Right hindlimb (tissue), 1 donor: ENCODE results near the gene CD248.
"Not testable (repeated sequence)": the region's sequence is repeated elsewhere in the genome, so short reads cannot be mapped to it uniquely, and the experiment has no call there.

Source experiments
- DNase-seq: peaks from one replicate; pipeline ENCODE4 v3.0.0-alpha.2; 2018

CD248 gene

GRCh38 chr11:66328031-66328301 is 11.1 kb upstream of the CD248 start:
- DNase-seq: no peak

DNA sequence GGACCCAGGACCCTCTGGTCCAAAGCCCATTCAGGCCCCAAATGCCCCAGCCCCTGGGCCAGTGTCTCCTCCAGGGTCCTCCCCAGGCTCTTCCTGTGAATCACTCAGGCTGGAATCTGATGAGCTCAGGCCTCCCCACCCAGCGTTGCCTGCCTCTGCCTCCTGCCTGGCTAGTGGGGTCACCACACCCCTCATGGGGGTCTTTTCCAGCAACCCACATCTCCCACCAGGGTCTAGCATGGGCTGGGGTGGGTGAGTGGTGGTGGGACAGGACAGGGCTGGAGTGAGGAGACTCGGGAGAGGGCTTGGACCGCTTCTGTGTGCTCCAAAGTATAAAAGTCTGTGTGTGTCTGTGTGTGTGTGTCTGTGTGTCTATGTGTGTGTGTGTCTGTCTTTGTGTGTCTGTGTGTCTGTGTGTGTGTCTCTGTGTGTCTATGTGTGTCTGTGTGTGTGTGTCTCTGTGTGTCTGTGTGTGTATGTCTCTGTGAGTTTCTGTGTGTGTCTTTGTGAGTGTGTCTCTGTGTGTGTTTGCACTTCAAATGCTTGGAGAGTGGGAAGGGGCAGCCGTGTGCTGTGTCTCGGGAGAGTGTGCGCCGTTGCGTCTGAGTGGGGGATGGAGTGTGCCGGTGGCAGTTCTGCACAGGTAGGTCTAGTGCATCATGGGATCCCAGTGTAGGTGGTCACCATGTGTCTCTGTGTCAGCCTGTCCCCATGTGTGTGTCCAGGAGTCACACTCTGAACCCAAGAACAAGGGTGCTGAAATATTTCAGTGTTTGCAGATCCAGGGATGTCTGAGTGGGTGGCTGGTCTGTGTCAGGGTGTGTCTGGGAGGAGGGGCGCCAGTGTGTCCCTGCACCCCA is 10.6 kb upstream of the CD248 start:
- peak; percentile 46 for DNase-seq

GRCh38 chr11:66326261-66327111 is 9.6 kb upstream of the CD248 start:
- peak; percentile 67 for DNase-seq

GRCh38 chr11:66325263-66325671 is 8.4 kb upstream of the CD248 start:
- peak; percentile 28 for DNase-seq

- no peak for DNase-seq
These were observed 7.8 kb upstream of the CD248 start for GRCh38 chr11:66324664-66325063.

GRCh38 chr11:66323684-66324083 is 6.8 kb upstream of the CD248 start:
- no peak for DNase-seq

DNA sequence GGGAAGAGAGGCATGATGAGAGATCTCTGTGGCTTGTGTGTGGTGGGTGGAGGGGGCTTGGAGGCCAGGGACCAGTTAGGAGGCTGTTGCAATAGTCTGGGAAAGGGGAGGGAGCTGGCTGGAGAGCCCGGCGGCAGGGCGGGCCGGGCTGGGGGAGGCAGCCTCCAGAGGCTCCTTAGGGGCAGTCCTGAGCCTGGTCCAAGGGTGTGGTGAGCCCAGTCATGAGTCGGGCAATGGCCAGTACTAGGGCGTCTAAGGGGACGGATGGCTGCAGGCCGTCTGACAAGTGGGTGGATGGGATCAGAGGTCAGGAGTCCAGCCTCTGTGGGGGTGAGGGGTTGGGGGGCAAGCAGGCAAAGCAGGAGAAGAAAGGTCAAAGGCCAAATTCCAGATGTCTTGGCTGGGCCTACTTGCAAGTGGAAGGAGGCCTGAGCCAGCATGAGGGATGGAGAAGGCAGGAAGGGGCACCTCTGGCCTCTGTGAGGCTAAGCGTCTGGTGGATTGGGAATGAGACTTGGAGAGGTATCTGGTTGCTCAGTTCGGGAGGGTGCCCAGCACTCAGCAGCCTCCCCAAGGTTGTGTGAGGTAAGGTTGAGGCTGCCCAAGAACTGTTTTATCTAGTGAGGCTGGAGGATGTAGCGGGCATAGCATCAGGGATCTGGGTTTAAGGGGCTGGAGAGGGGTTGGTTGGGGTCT is 6.0 kb upstream of the CD248 start:
- DNase-seq: no peak

DNA sequence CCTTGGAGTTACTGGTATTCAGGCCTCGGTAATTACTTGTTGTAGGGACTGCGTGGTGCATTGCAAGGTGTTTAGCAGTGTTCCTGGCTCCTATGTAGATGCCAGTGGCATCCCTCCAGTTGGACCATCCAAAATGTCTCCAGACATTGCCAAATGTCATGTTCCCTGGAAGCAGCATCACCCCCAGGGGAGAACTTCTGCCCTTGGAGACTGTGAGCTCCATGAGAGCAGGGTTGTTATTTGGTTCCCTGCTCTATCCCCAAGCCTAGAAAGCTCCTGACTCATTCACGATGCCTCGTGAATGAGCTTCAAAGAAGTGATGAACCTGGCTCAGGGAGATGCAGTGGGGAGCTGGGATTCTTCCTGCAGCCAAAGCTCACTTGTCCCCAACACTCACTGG is 4.8 kb upstream of the CD248 start:
- DNase-seq: no peak

- not testable (repeated sequence) for DNase-seq
These were observed 3.9 kb upstream of the CD248 start for GRCh38 chr11:66320748-66321147.

DNA sequence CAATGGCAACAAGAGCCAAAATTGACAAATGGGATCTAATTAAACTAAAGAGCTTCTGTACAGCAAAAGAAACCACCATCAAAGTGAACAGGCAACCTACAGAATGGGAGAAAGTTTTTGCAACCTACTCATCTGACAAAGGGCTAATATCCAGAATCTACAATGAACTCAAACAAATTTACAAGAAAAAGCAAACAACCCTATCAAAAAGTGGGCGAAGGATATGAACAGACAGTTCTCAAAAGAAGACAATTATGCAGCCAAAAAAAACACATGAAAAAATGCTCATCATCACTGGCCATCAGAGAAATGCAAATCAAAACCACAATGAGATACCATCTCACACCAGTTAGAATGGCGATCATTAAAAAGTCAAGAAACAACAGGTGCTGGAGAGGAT is 3.4 kb upstream of the CD248 start:
- not testable (repeated sequence) for DNase-seq

GRCh38 chr11:66318600-66318970 is 1.7 kb upstream of the CD248 start:
- peak; percentile 29 for DNase-seq

GRCh38 chr11:66317723-66318599 is 1.1 kb upstream of the CD248 start:
- peak; percentile 71 for DNase-seq

- no peak for DNase-seq
These were observed 478 bp upstream of the CD248 start for GRCh38 chr11:66317322-66317722.

DNA sequence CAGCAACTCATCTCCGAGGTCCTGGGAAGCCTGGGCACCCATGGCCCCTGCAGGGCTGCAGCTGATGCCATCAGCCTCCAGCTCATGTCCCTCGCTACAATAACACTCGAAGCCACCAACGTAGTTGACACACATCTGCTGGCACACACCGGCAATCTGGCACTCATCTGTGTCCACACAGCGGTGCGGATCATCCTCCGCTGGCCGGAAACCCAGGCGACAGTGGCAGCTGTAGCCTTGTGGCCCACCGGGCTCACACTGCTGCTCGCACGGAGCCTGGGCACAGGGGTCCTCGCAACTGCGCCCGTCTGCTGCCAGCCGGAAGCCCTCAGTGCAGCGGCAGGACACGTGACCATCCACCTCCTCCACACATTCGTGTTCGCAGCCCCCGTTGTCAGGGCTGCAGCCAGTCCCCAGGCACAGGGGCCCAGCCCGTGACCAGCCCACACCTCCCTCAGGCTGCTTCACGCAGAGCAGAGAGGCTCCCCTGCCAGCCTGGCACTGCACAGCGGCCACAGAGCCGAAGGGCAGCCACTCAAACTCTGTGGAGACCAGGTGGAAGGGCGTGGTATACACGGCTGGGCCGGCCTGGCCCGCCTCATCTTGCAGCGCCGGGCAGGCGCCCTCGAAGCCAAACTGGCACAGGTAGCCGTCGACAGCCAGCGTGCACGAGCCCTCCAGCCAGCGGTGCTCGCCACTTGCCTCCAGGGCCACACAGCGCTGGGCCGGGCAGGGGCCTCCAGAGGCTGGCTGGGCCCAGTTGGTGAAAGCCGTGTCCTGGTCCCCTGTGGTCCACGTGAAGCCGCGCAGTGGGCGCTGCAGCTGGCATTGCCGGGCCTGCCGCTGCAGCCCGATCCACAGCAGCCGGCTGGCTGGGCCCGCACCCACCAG is 678 bp downstream of the CD248 start:
- no peak for DNase-seq

DNA sequence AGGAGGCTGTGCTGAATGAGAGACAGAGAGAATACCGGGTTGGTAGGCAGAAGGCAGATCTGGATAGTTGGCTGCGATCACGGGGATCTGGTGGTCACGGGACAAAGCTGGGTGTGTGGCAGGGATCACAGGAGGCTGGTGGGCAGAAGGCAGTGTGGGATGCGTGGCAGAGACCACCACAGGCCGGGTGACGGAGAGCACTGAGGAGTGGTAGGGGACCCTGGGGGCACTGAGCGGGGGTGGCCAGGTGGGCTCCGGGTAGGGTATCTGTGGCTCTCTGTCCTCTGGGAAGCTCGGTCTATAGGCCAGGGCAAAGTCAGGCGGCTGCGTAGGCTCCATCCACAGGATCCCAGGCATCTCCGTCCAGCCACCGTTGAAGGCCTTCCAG is 1.4 kb downstream of the CD248 start:
- no peak for DNase-seq

DNA sequence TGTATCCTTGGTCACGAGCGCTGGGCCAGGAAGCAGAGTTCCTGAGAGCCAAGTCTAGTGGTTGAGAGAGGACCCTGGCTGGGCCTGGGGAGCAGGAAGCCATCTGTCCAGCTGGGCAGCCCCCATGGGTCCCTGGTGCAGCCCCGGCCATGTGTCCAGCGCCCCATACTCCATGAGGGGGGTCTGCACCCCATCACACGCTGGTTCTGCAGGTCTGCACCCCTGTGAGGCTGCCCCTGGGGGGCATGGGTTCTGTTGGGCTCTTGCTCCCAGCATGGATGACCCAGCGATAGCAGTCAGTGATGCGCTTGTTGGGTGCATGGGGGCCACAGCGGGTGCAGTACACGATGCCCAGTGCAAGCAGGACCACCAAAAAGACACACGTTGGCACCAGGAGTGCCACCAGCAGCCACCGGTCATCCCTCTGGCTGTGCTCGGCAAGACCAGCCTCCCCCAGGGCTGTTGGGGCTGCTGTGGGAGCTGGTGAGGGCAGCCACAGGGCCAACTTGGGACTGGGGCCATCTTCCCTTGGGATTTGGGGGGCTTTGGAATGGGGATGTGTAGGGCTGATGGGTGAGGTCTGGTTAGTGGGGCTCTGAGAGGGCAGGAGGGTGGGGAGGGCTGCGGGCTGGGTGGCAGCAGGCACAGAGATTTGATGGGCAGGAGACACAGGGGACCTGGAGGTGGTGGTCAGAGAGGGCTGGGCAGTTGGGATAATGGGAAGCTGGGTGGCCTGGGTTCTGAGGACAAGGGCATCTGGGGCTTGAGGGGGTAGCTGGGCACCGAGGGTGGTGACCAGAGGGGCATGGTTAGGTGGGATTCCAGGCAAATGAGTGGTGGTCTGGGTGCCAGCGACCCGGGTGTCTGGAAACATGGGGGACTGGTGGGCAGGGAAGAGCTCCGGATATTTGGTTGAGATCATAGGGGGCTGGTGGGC is 2.0 kb downstream of the CD248 start:
- DNase-seq: no peak

- DNase-seq: no peak
These were observed 2.7 kb downstream of the CD248 start for GRCh38 chr11:66314186-66314501.

DNA sequence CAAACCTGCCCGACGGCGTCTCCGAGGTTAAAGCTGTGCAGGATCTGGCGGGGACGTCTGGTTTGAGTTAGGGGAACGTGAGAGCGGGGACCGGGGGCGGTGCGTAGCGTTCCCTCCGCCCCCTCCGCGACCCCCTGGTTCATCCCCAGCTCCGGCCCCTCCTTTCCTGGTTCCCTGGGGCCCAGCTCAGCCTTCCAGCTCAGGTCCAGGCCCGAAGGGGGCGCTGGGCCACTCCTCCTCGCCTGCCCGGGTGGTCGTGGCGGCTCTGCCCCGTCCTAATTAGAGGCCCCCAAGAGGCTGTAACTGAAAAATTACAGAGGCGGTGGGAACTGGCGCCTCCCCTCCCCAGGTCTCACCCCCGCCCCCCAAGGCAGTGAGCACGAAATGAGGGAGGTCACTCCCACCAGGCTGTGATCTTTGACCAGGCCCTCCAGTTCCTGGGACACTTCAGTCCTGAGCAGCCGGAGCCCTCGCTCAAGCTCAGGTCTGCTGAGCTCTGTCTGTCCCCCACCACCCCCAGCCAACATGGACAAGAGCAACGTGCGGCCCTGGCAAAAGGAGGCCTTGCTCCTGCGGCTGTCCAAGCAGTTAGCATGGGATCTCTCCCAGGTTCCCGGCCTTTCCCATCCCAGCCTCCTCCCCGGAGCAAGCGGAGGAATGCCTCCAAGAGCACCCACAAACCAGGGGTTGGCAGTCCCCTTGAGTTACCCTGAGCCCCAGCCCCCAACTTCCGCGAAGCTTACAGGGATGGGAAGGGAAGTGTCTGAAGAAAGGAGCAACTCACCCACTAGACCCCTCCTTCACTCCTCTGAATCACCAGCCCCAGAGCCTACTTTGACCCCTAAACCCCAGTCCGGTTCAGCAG is 3.3 kb downstream of the CD248 start:
- DNase-seq: peak; percentile 90

DNA sequence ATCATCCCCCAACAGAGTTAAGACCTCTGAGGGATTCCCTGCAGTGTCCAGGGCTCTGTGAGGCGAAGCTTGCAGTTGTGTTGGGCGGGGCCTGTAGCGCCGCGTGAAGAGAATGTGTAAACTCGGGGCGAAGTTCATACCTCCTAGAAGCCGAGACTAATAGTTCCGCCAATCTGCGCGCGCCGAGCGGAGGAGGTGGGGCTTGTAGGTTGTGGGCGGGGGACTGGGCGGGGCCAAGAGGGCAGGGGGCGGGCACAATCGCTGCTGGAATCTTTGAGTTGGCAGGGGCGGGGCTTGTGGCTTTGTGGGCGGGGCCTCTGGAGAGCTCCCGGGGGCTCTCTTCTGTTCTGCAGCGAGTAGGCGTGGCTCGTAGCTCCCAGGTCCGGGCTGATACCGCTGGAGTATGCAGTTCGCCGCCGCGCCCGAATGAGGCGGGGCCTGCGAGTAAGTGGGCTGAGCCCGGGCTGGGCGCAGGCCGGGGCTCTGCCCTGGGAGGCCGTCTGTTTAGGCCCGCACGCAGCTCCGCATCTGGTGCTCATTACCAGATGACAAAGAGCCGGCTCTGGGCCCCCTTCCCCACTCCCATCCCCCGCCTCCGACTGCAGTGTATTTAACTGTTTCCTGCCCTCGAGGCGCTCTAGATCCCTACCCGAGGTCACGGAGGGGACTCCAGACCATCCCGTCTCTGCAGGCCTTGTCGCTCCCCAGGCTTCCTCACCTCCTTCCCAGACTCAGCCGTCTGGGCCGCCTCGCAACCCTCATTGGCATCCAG is 4.1 kb downstream of the CD248 start:
- peak; percentile 99 for DNase-seq
